Measurements from ENCODE around the gene PLCB1. TPM values are rescaled to one million over a fixed set of nuclear protein-coding genes. Genes with fewer than 3 reads are reported as not detected.

The PLCB1 gene
- total and polyA plus RNA-seq, 2 experiments from 2014 or later, result 6.7 to 20.5 TPM

GRCh38 chr20:8342391-8342790, 210.3 kb downstream of the PLCB1 start:
- no peaks in the 10 kb centered on the region for H3K27me3 ChIP-seq
- H3K9me2 ChIP-seq (replicated peaks; ENCODE audit: insufficient read depth), result no peaks in the 10 kb centered on the region
- H3K27ac ChIP-seq, result no peak overlapping the region
- H3K36me3 ChIP-seq (replicated peaks; ENCODE audit: insufficient read depth, low read depth), result no peaks in the 10 kb centered on the region
- H3K9me3 ChIP-seq (ENCODE audit: low read depth), result no peaks in the 10 kb centered on the region
- no peak for DNase-seq (ENCODE audit: low spot score)
- no peak overlapping the region for H2AFZ ChIP-seq
- no peaks in the 10 kb centered on the region for H3K79me2 ChIP-seq
- H4K20me1 ChIP-seq (ENCODE audit: insufficient read depth, poor library complexity, severe bottlenecking), result no peaks in the 10 kb centered on the region
- no peak overlapping the region for H3K4me3 ChIP-seq
- TF ChIP-seq EZH2 (IDR thresholded peaks at IDR 0.05; ENCODE audit: borderline replicate concordance), result no peak
- no peak for TF ChIP-seq CTCF (IDR thresholded peaks at IDR 0.05; ENCODE audit: poor library complexity)
- no peak for TF ChIP-seq EZH2phosphoT487 (IDR thresholded peaks at IDR 0.05; ENCODE audit: low read depth, severe bottlenecking, unreplicated experiment)
- WGBS (ENCODE audit: low lambda C conversion rate, missing lambda C conversion rate), result 91% methylated on average over 3 of the region's 3 CpGs
- no peak overlapping the region for H3K4me2 ChIP-seq
- H3K4me1 ChIP-seq (ENCODE audit: insufficient read depth), result peaks cover 14% of the 10 kb centered on the region

GRCh38 chr20:8344106-8344505, 212.0 kb downstream of the PLCB1 start:
- Histone ChIP-seq H2AFZ (no peak overlapping the region), H3K4me3 (no peak overlapping the region), H3K9me3 (ENCODE audit: low read depth) (no peaks in the 10 kb centered on the region), H3K27me3 (no peaks in the 10 kb centered on the region), H3K4me1 (ENCODE audit: insufficient read depth) (peaks cover 14% of the 10 kb centered on the region), H3K36me3 (replicated peaks; ENCODE audit: insufficient read depth, low read depth) (no peaks in the 10 kb centered on the region), H4K20me1 (ENCODE audit: insufficient read depth, poor library complexity, severe bottlenecking) (no peaks in the 10 kb centered on the region), H3K79me2 (no peaks in the 10 kb centered on the region), H3K9me2 (replicated peaks; ENCODE audit: insufficient read depth) (no peaks in the 10 kb centered on the region), H3K4me2 (no peak overlapping the region), H3K27ac (no peak overlapping the region)
- no peak for DNase-seq (ENCODE audit: low spot score)
- TF ChIP-seq CTCF (IDR thresholded peaks at IDR 0.05; ENCODE audit: poor library complexity) (no peak), EZH2phosphoT487 (IDR thresholded peaks at IDR 0.05; ENCODE audit: low read depth, severe bottlenecking, unreplicated experiment) (no peak), EZH2 (IDR thresholded peaks at IDR 0.05; ENCODE audit: borderline replicate concordance) (no peak)
- WGBS (ENCODE audit: low lambda C conversion rate, missing lambda C conversion rate), result 91% methylated on average over 3 of the region's 3 CpGs

GRCh38 chr20:8344631-8345030, 212.6 kb downstream of the PLCB1 start:
- no peak overlapping the region for H2AFZ ChIP-seq
- TF ChIP-seq CTCF (IDR thresholded peaks at IDR 0.05; ENCODE audit: poor library complexity) (no peak), EZH2phosphoT487 (IDR thresholded peaks at IDR 0.05; ENCODE audit: low read depth, severe bottlenecking, unreplicated experiment) (no peak), EZH2 (IDR thresholded peaks at IDR 0.05; ENCODE audit: borderline replicate concordance) (no peak)
- H3K4me1 ChIP-seq (ENCODE audit: insufficient read depth), result peaks cover 14% of the 10 kb centered on the region
- no peaks in the 10 kb centered on the region for H3K36me3 ChIP-seq (replicated peaks; ENCODE audit: insufficient read depth, low read depth)
- H3K79me2 ChIP-seq, result no peaks in the 10 kb centered on the region
- no peaks in the 10 kb centered on the region for H3K9me3 ChIP-seq (ENCODE audit: low read depth)
- no peaks in the 10 kb centered on the region for H4K20me1 ChIP-seq (ENCODE audit: insufficient read depth, poor library complexity, severe bottlenecking)
- no peak overlapping the region for H3K27ac ChIP-seq
- H3K4me3 ChIP-seq, result no peak overlapping the region
- no peaks in the 10 kb centered on the region for H3K27me3 ChIP-seq
- no peak for DNase-seq (ENCODE audit: low spot score)
- no peak overlapping the region for H3K4me2 ChIP-seq
- 78% methylated on average over 5 of the region's 5 CpGs for WGBS (ENCODE audit: low lambda C conversion rate, missing lambda C conversion rate)
- H3K9me2 ChIP-seq (replicated peaks; ENCODE audit: insufficient read depth), result no peaks in the 10 kb centered on the region

Measured in hepatocyte (in vitro differentiated cells).